ENCODE measurements around the gene CACNA1B.

- TF ChIP-seq EZH2 (IDR thresholded peaks at IDR 0.05; ENCODE audit: borderline replicate concordance, low read length) (no peak), CTCF (conservative IDR thresholded peaks at IDR 0.05 in 1 of 2, IDR thresholded peaks at IDR 0.05 in 1 of 2; ENCODE audit: extremely low read depth in 1 of 2, insufficient read depth in 1 of 2, low read depth in 1 of 2, low read length in 2 of 2) (no peak)
These were observed 187.7 kb downstream of the CACNA1B start for GRCh38 chr9:138065287-138065686.

All from mammary epithelial cell (primary cell).